ENCODE data around the gene SIK3.

- TF ChIP-seq POLR2A (IDR thresholded peaks at IDR 0.05; ENCODE audit: extremely low read depth, insufficient read length), result no peak
- TF ChIP-seq CTCF (IDR thresholded peaks at IDR 0.05; ENCODE audit: low read depth, low read length), result no peak
Observed at GRCh38 chr11:116890607-116891006, 207.6 kb downstream of the SIK3 start.
